Esophagus muscularis mucosa (tissue), 4 donors: ENCODE results near the gene AKAP13. TPM values are rescaled to one million over a fixed set of nuclear protein-coding genes. Genes with fewer than 3 reads are reported as not detected.

Experiments
- DNase-seq: peaks from one replicate; pipeline ENCODE4 v3.0.0-alpha.2; 2017; ENCODE audit errors: extremely low spot score
- H3K27ac ChIP-seq, 4 donors: fragments of 200-600 bp; sonication (generic); replicated peaks in 1 of 4; 1 replicate in 3 of 4; 2 replicates in 1 of 4; pipeline ENCODE4 v1.5.1; 2016 to 2019; ENCODE audit warnings: mild to moderate bottlenecking in 1 of 4
- H3K27me3 ChIP-seq, 4 donors: fragments of 200-600 bp; sonication (generic); one replicate each; pipeline versions ENCODE4 v1.5.1 to v1.6.0; 2016 to 2019
- H3K36me3 ChIP-seq, 4 donors: fragments of 200-600 bp; sonication (generic); one replicate each; pipeline ENCODE4 v1.5.1; 2016 to 2019
- H3K4me1 ChIP-seq, 4 donors: fragments of 200-600 bp; sonication (generic); one replicate each; pipeline ENCODE4 v1.5.1; 2016 to 2019
- H3K4me3 ChIP-seq, 4 donors: fragments of 200-600 bp; sonication (generic); 1 replicate in 2 of 4; 2 replicates in 2 of 4; pipeline ENCODE4 v1.5.1; 2016 to 2019; ENCODE audit warnings: mild to moderate bottlenecking in 4 of 4, moderate library complexity in 1 of 4
- H3K9me3 ChIP-seq, 4 donors: fragments of 200-600 bp; sonication (generic); 1 replicate in 3 of 4; 2 replicates in 1 of 4; pipeline ENCODE4 v1.5.1; 2016 to 2019
- EP300 ChIP-seq: sonication (generic); formaldehyde crosslinking; IDR thresholded peaks from one replicate; pipeline ENCODE4 v1.6.1; 2017; ENCODE audit warnings: antibody characterized with exemption
- POLR2A ChIP-seq: fragments of 450-650 bp; IDR thresholded peaks from one replicate; pipeline ENCODE4 v1.6.1; 2017; ENCODE audit warnings: antibody characterized with exemption, moderate library complexity, mild to moderate bottlenecking, low read depth
- POLR2AphosphoS5 ChIP-seq, 2 donors: sonication (generic); formaldehyde crosslinking; IDR thresholded peaks; one replicate each; pipeline ENCODE4 v1.6.1; 2017; ENCODE audit warnings: antibody characterized with exemption in 2 of 2
- WGBS: methylation state at CpG from one replicate; pipeline ENCODE4 v1.1.5; 2018; 5-methylcytosine and 5-hydroxymethylcytosine counted together
- intact Hi-C: fragments of 100-400 bp; cut with DNase I; formaldehyde crosslinking; loops from one replicate; pipeline ENCODE4 v1.15.1; 2023
- total RNA-seq, 4 donors: library from RNA; depleted of rRNA; stranded (reverse); fragments of >200 nt; gene quantifications; one replicate each; pipeline versions ENCODE4 v1.1.0 to v1.2.1, GENCODE V29; 2016
- TF ChIP-seq, protein P1 (sequence below), 3 experiments: fragments of 200-600 bp in 2 of 3; fragments of 450-650 bp in 1 of 3; sonication (generic) in 2 of 3; IDR thresholded peaks; one replicate each; pipeline ENCODE4 v1.5.1; 2017 to 2019; ENCODE audit warnings: antibody characterized with exemption in 3 of 3, mild to moderate bottlenecking in 2 of 3, moderate library complexity in 1 of 3

AKAP13 gene
- total RNA-seq, 4 donors from 2014 or later, result 232 to 323 (median 284) TPM

DNA sequence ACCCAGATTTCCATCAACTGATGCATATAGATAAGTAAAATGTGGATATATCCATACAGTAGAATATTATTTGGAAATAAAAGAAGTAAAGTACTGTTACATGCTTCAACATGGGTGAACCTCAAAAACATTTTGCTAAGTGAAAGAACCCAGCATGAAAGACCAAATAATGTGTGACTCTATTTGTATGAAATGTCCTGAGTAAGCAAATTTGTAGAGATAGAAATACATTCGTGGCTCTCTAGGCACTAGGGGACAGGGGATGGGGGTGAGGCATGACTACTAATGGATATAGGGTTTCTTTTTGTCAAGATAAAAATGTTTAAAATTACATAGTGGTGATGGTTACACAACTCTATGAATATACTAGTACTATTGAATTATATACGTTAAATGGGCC, 250.6 kb downstream of the AKAP13 start:
- no peaks in the 10 kb centered on the region for H3K9me3 ChIP-seq
- intact Hi-C loops, result no loop called here
- no peaks in the 10 kb centered on the region for H3K27me3 ChIP-seq
- H3K27ac ChIP-seq, result peak overlapping the region in 3 of 4 donors; percentile 20 to 47 (median 21)
- no peak overlapping the region for H3K4me3 ChIP-seq
- no peak for DNase-seq
- 58% methylated on average over 2 of the region's 2 CpGs for WGBS
- TF ChIP-seq POLR2A (no peak), POLR2AphosphoS5 (IDR thresholded peaks at IDR 0.05) (no peak), EP300 (no peak)
- TF ChIP-seq, protein P1, sequence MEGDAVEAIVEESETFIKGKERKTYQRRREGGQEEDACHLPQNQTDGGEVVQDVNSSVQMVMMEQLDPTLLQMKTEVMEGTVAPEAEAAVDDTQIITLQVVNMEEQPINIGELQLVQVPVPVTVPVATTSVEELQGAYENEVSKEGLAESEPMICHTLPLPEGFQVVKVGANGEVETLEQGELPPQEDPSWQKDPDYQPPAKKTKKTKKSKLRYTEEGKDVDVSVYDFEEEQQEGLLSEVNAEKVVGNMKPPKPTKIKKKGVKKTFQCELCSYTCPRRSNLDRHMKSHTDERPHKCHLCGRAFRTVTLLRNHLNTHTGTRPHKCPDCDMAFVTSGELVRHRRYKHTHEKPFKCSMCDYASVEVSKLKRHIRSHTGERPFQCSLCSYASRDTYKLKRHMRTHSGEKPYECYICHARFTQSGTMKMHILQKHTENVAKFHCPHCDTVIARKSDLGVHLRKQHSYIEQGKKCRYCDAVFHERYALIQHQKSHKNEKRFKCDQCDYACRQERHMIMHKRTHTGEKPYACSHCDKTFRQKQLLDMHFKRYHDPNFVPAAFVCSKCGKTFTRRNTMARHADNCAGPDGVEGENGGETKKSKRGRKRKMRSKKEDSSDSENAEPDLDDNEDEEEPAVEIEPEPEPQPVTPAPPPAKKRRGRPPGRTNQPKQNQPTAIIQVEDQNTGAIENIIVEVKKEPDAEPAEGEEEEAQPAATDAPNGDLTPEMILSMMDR (IDR thresholded peaks at IDR 0.05), result no peak
- H3K36me3 ChIP-seq, result peaks cover 0 to 6% (median 0%) of the 10 kb centered on the region in 4 donors
- H3K4me1 ChIP-seq, result peaks cover 43 to 89% (median 81%) of the 10 kb centered on the region in 4 donors

DNA sequence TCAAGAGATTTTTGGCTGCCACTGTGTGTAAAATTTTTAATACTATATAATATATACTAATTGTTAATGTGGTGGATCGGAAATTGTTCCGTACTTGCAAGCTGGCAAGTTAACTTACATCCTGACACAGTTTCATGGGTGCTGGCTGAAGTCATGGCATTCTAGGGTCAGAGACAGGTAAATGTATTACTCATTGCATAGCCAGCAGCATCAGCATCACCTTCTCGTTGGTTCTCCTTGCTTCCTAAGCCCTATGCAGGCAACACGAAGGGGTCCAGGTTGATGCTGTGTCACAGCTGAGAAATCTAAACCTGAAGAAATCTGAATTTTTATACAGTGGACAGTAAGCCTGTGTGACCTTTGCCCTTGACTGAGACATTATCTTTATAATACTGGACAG, 251.6 kb downstream of the AKAP13 start:
- H3K4me1 ChIP-seq, result peaks cover 38 to 88% (median 80%) of the 10 kb centered on the region in 4 donors
- H3K27ac ChIP-seq, result peak overlapping the region in 3 of 4 donors; percentile 15 to 47 (median 21)
- 76% methylated on average over 4 of the region's 4 CpGs for WGBS
- no peak overlapping the region for H3K4me3 ChIP-seq
- H3K27me3 ChIP-seq, result no peaks in the 10 kb centered on the region
- H3K36me3 ChIP-seq, result peaks cover 0 to 3% (median 0%) of the 10 kb centered on the region in 4 donors
- intact Hi-C loops, result no loop called here
- no peaks in the 10 kb centered on the region for H3K9me3 ChIP-seq
- DNase-seq, result no peak
- TF ChIP-seq EP300 (no peak), POLR2A (no peak), POLR2AphosphoS5 (IDR thresholded peaks at IDR 0.05) (no peak)
- TF ChIP-seq, protein P1 (IDR thresholded peaks at IDR 0.05), result no peak

DNA sequence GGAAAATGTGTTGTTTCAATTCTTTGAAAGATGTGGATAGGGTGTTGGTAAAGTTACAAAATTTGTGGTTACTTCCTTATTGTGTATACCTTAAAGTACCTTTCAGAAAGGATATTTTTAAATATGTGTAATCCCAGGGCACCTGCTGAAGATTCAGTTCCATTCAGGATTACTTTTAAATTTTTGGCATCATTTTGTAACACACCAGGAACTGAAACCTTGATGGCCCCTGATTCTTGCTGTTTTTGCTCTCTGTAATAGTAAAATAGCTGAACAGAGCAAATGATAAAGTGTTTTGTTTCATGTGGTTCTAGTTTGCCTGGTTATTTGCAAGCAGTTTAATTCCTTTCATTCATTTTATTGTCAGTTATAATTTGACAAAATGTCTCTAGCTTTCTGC, 253.5 kb downstream of the AKAP13 start:
- intact Hi-C loops, result no loop called here
- peak overlapping the region in 1 of 4 donors; percentile 9 for H3K27ac ChIP-seq
- no peak for DNase-seq

DNA sequence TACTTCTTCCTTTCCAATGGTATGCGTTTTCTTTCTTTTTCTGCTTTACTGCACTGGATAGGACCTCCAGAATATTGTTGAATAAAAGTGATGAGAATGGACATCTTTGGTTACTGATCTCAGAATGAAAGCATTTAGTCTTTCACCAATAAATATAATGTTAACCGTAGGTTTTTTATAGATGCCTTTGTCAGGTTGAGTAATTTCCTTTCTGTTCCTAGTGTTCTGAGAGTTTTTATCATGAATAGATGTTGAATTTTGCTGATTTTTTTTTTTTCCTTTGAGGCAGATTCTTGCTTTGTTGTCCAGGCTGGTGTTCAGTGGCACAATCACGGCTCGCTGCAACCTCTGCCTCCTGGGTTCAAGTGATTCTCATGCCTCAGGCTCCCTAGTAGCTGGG, 255.9 kb downstream of the AKAP13 start:
- intact Hi-C loops, result no loop called here
- Histone ChIP-seq H3K27me3 (no peaks in the 10 kb centered on the region), H3K27ac (peak overlapping the region in 2 of 4 donors; percentile 8 to 17), H3K9me3 (no peaks in the 10 kb centered on the region), H3K4me1 (peaks cover 44 to 85% (median 77%) of the 10 kb centered on the region in 4 donors), H3K36me3 (peaks cover 0 to 22% (median 5%) of the 10 kb centered on the region in 4 donors), H3K4me3 (no peak overlapping the region)
- TF ChIP-seq POLR2A (no peak), EP300 (no peak), POLR2AphosphoS5 (IDR thresholded peaks at IDR 0.05) (no peak)
- TF ChIP-seq, protein P1 (IDR thresholded peaks at IDR 0.05), result no peak
- no peak for DNase-seq
- WGBS, result 83% methylated on average over 4 of the region's 4 CpGs

More for the DNA sequence above, 253.5 kb downstream of the AKAP13 start:
- Histone ChIP-seq H3K4me1 (peaks cover 31 to 83% (median 74%) of the 10 kb centered on the region in 4 donors), H3K4me3 (no peak overlapping the region), H3K27me3 (no peaks in the 10 kb centered on the region), H3K36me3 (no peaks in the 10 kb centered on the region), H3K9me3 (no peaks in the 10 kb centered on the region)
- TF ChIP-seq, protein P1 (IDR thresholded peaks at IDR 0.05), result no peak
- TF ChIP-seq EP300 (no peak), POLR2A (no peak), POLR2AphosphoS5 (IDR thresholded peaks at IDR 0.05) (no peak)
